ENCODE measurements around the gene CARMIL3. TPM values are rescaled to one million over a fixed set of nuclear protein-coding genes. Genes with fewer than 3 reads are reported as not detected.

Gene CARMIL3
- total and polyA plus RNA-seq, 2 experiments from 2014 or later = 3.7 to 11.8 TPM

- Mint-ChIP-seq H3K27ac (no peak overlapping the region), H3K36me3 (ENCODE audit: low read depth) (peaks cover 85% of the 10 kb centered on the region), H3K27me3 (ENCODE audit: insufficient read depth, low read depth, poor library complexity) (peaks cover 14% of the 10 kb centered on the region), H3K9me3 (peaks cover 7% of the 10 kb centered on the region; the same call in 2 of the 3 replicates), H3K4me3 (no peak overlapping the region), H3K4me1 (peaks cover 15% of the 10 kb centered on the region)
- H3K36me3 ChIP-seq (ENCODE audit: insufficient read depth) = peaks cover 17% of the 10 kb centered on the region
- DNase-seq (ENCODE audit: low spot score) = no peak
- H3K79me2 ChIP-seq (replicated peaks; ENCODE audit: insufficient read depth) = peaks cover 22% of the 10 kb centered on the region
- no peaks in the 10 kb centered on the region for H3K9me2 ChIP-seq (ENCODE audit: insufficient read depth)
- H3K27me3 ChIP-seq (ENCODE audit: insufficient read depth) = no peaks in the 10 kb centered on the region
- H3K27ac ChIP-seq (ENCODE audit: low read depth) = no peak overlapping the region
- no peak overlapping the region for H3K4me3 ChIP-seq
- H4K20me1 ChIP-seq (replicated peaks; ENCODE audit: insufficient read depth) = peaks cover 5% of the 10 kb centered on the region; the same call in 1 of the 2 replicates
- peaks cover 8% of the 10 kb centered on the region for H3F3A ChIP-seq (replicated peaks; ENCODE audit: low read depth)
- no peak for ATAC-seq
- no peak for TF ChIP-seq CTCF (conservative IDR thresholded peaks at IDR 0.05; ENCODE audit: low read depth in 2 of 2)
- TF ChIP-seq CREB1 (CRISPR knock-in tag; IDR thresholded peaks at IDR 0.05; ENCODE audit: low read depth) = no peak
- TF ChIP-seq EZH2 (IDR thresholded peaks at IDR 0.05; ENCODE audit: low read depth, unreplicated experiment) = no peak
- no peak for TF ChIP-seq POLR2AphosphoS5 (IDR thresholded peaks at IDR 0.05; ENCODE audit: low read depth)
- no peak for TF ChIP-seq ETS1 (IDR thresholded peaks at IDR 0.05)
- no peak for TF ChIP-seq ZNF331 (CRISPR knock-in tag; IDR thresholded peaks at IDR 0.05; ENCODE audit: low read depth)
- no peak for TF ChIP-seq STAT1 (IDR thresholded peaks at IDR 0.05; ENCODE audit: unreplicated experiment)
- TF ChIP-seq ZNF462 (CRISPR knock-in tag; IDR thresholded peaks at IDR 0.05) = no peak
- no peak for TF ChIP-seq JUNB (IDR thresholded peaks at IDR 0.05; ENCODE audit: unreplicated experiment)
- TF ChIP-seq ZNF114 (CRISPR knock-in tag; IDR thresholded peaks at IDR 0.05) = no peak
- no peak for TF ChIP-seq EZH2phosphoT487 (IDR thresholded peaks at IDR 0.05; ENCODE audit: unreplicated experiment)
- TF ChIP-seq REST (IDR thresholded peaks at IDR 0.05; ENCODE audit: unreplicated experiment) = no peak
- no peak for TF ChIP-seq NANOG (IDR thresholded peaks at IDR 0.05; ENCODE audit: borderline replicate concordance)
- H2AFZ ChIP-seq = no peak overlapping the region
- peaks cover 10% of the 10 kb centered on the region for H3K4me1 ChIP-seq (ENCODE audit: insufficient read depth)
- H3K4me2 ChIP-seq = no peak overlapping the region
These were observed 46.6 kb downstream of the CARMIL3 start for GRCh38 chr14:24098229-24098926.
